Keratinocyte (primary cell): ENCODE data around the gene PEDS1. TPM values are rescaled to one million over a fixed set of nuclear protein-coding genes. Genes with fewer than 3 reads are reported as not detected.

ENCODE experiments used
- DNase-seq: peaks from one replicate; pipeline ENCODE4 v3.0.0-alpha.2; 2011; ENCODE audit warnings: low read depth, missing footprints, low spot score
- FAIRE-seq: peaks from 2 replicates; lab custom pipeline; 2011; peaks lifted over from hg19 to GRCh38; lab: Jason Lieb, UNC
- H2AFZ ChIP-seq: 2 replicates; pipeline ENCODE4 v1.6.0; 2012; ENCODE audit warnings: low read length, control low read depth, inconsistent platforms; ENCODE audit not compliant: control insufficient read depth
- H3K27ac ChIP-seq: 2 replicates; pipeline ENCODE4 v1.5.1; 2011; ENCODE audit warnings: low read length; ENCODE audit not compliant: control insufficient read depth, insufficient read depth
- H3K27me3 ChIP-seq: 3 replicates; pipeline ENCODE4 v1.6.0; 2011; ENCODE audit warnings: low read length; ENCODE audit not compliant: control insufficient read depth, insufficient read depth; ENCODE audit errors: extremely low read depth
- H3K36me3 ChIP-seq, 2 experiments: 2 replicates in 1 of 2; 3 replicates in 1 of 2; pipeline ENCODE4 v1.5.1; 2011; ENCODE audit warnings: low read length in 2 of 2, mild to moderate bottlenecking in 1 of 2; ENCODE audit not compliant: control insufficient read depth in 2 of 2, insufficient read depth in 2 of 2; ENCODE audit errors: extremely low read depth in 1 of 2
- H3K4me1 ChIP-seq: 3 replicates; pipeline ENCODE4 v1.5.1; 2011; ENCODE audit warnings: low read length; ENCODE audit not compliant: control insufficient read depth, insufficient read depth; ENCODE audit errors: extremely low read depth
- H3K4me2 ChIP-seq: 3 replicates; pipeline ENCODE4 v1.6.0; 2011; ENCODE audit warnings: low read depth, low read length; ENCODE audit not compliant: control insufficient read depth, insufficient read depth; ENCODE audit errors: extremely low read depth
- H3K4me3 ChIP-seq, 3 experiments: fragments of 200-600 bp in 1 of 3; sonication (generic) in 1 of 3; 2 replicates in 2 of 3; 3 replicates in 1 of 3; pipeline ENCODE4 v1.5.1; 2011 to 2016; ENCODE audit warnings: low read length in 3 of 3, mild to moderate bottlenecking in 3 of 3, control low read depth in 2 of 3, inconsistent platforms in 1 of 3, low read depth in 1 of 3, mixed read lengths in 1 of 3, mixed run types in 1 of 3, moderate library complexity in 1 of 3; ENCODE audit not compliant: control insufficient read depth in 2 of 3, insufficient read depth in 2 of 3; ENCODE audit errors: extremely low read depth in 1 of 3
- H3K79me2 ChIP-seq: 2 replicates; pipeline ENCODE4 v1.6.0; 2012; ENCODE audit warnings: low read length; ENCODE audit not compliant: control insufficient read depth, insufficient read depth
- H3K9ac ChIP-seq: 3 replicates; pipeline ENCODE4 v1.6.0; 2011; ENCODE audit warnings: low read length; ENCODE audit not compliant: control insufficient read depth, insufficient read depth; ENCODE audit errors: extremely low read depth
- H3K9me1 ChIP-seq: 3 replicates; pipeline ENCODE4 v1.6.0; 2011; ENCODE audit warnings: low read length; ENCODE audit not compliant: control insufficient read depth, insufficient read depth; ENCODE audit errors: extremely low read depth
- H3K9me3 ChIP-seq: 2 replicates; pipeline ENCODE4 v1.5.1; 2012; ENCODE audit warnings: low read depth, low read length; ENCODE audit not compliant: control insufficient read depth
- H4K20me1 ChIP-seq: 3 replicates; pipeline ENCODE4 v1.6.0; 2011; ENCODE audit warnings: low read length; ENCODE audit not compliant: control insufficient read depth, insufficient read depth; ENCODE audit errors: extremely low read depth
- EZH2 ChIP-seq: IDR thresholded peaks from one replicate; pipeline ENCODE4 v1.6.1; 2012; ENCODE audit warnings: inconsistent platforms, mild to moderate bottlenecking, low read length, moderate library complexity
- dilution Hi-C: fragments of 300-500 bp; cut with MboI; formaldehyde crosslinking; loops from one replicate; pipeline ENCODE4 v1.7.0; 2020; ENCODE audit warnings: low sequenced_read_pairs; ENCODE audit not compliant: extremely low pct_ligation_motif_present
- polyA plus RNA-seq, 5 experiments: library from polyadenylated mRNA; depleted of rRNA in 3 of 5; stranded (reverse) in 3 of 5; stranded (forward) in 1 of 5; unstranded in 1 of 5; fragments of >200 nt; gene quantifications; 1 replicate in 1 of 5; 2 replicates in 3 of 5; 3 replicates in 1 of 5; pipeline versions ENCODE4 v1.2.1 to v1.2.3, GENCODE V29; 2011 to 2012; ENCODE audit warnings: missing spikeins in 2 of 5, low read depth in 1 of 5, low replicate concordance in 1 of 5
- TF ChIP-seq, protein P1 (sequence below), 3 experiments: IDR thresholded peaks in 1 of 3; conservative IDR thresholded peaks in 1 of 3; optimal IDR thresholded peaks in 1 of 3; 2 replicates in 2 of 3; 3 replicates in 1 of 3; pipeline versions ENCODE3 to v1.5.1; 2011; ENCODE audit warnings: low read length in 3 of 3, mild to moderate bottlenecking in 3 of 3, moderate library complexity in 2 of 3, control low read depth in 1 of 3, inconsistent platforms in 1 of 3; ENCODE audit not compliant: insufficient read depth in 2 of 3; ENCODE audit errors: extremely low read depth in 1 of 3

PEDS1 gene
- polyA plus RNA-seq, 1 donor (not counting 4 experiments of a cell fraction or from before 2014, with no cell fraction given): 48.7 TPM

- H3K79me2 ChIP-seq: peaks cover 6% of the 10 kb centered on the region
- no peak for TF ChIP-seq EZH2
- TF ChIP-seq, protein P1, sequence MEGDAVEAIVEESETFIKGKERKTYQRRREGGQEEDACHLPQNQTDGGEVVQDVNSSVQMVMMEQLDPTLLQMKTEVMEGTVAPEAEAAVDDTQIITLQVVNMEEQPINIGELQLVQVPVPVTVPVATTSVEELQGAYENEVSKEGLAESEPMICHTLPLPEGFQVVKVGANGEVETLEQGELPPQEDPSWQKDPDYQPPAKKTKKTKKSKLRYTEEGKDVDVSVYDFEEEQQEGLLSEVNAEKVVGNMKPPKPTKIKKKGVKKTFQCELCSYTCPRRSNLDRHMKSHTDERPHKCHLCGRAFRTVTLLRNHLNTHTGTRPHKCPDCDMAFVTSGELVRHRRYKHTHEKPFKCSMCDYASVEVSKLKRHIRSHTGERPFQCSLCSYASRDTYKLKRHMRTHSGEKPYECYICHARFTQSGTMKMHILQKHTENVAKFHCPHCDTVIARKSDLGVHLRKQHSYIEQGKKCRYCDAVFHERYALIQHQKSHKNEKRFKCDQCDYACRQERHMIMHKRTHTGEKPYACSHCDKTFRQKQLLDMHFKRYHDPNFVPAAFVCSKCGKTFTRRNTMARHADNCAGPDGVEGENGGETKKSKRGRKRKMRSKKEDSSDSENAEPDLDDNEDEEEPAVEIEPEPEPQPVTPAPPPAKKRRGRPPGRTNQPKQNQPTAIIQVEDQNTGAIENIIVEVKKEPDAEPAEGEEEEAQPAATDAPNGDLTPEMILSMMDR (optimal IDR thresholded peaks at IDR 0.05 in 1 of 3, IDR thresholded peaks at IDR 0.05 in 1 of 3, conservative IDR thresholded peaks at IDR 0.05 in 1 of 3; ENCODE audit: extremely low read depth in 1 of 3, insufficient read depth in 2 of 3, low read length in 3 of 3): no peak
- H3K4me3 ChIP-seq: no peak overlapping the region
- dilution Hi-C loops: no loop called here
- DNase-seq (no peak), FAIRE-seq (no peak)
- H3K4me2 ChIP-seq: no peak overlapping the region
- H3K4me1 ChIP-seq: peaks cover 8% of the 10 kb centered on the region
- H4K20me1 ChIP-seq: peaks cover 14% of the 10 kb centered on the region
- H3K9ac ChIP-seq: no peak overlapping the region
- H2AFZ ChIP-seq: no peak overlapping the region
- no peaks in the 10 kb centered on the region for H3K9me3 ChIP-seq
- no peaks in the 10 kb centered on the region for H3K9me1 ChIP-seq
- H3K27me3 ChIP-seq: no peaks in the 10 kb centered on the region
- H3K36me3 ChIP-seq: peaks cover 0 to 7% of the 10 kb centered on the region in 2 experiments
- no peak overlapping the region for H3K27ac ChIP-seq
Observed at GRCh38 chr20:50198716-50199115, 45.2 kb upstream of the PEDS1 start.

DNA sequence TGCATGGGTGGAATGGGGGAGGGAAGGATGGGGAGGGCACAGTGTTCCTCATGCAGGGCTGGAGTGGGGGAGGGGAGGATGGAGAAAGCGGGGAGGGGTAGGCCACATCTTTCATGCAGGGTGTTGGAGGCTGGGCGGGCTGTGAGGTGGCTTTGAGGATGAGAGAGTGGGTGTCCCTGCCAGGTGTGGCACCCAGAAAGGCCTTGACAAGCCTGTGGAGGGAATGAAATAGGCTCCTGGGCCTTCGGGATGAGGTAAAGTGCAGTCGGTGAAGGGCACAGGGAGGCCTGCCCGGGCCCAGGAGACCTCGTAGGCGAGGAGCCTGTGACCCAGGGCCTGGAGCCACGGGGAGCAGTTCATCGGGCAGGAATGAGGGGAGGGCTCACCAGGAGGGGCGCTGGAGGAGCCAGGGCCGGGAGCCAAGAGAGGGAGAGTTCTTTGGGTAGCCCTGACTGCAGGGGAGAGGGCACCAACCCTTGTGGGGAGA lies 44.7 kb upstream of the PEDS1 start:
- no peak overlapping the region for H3K4me3 ChIP-seq
- no peaks in the 10 kb centered on the region for H3K27me3 ChIP-seq
- FAIRE-seq (no peak), DNase-seq (no peak)
- H3K4me2 ChIP-seq: no peak overlapping the region
- peaks cover 11% of the 10 kb centered on the region for H3K79me2 ChIP-seq
- H3K27ac ChIP-seq: no peak overlapping the region
- H3K4me1 ChIP-seq: peaks cover 12% of the 10 kb centered on the region
- no peaks in the 10 kb centered on the region for H3K9me3 ChIP-seq
- H3K9ac ChIP-seq: no peak overlapping the region
- no peak for TF ChIP-seq EZH2
- TF ChIP-seq, protein P1 (optimal IDR thresholded peaks at IDR 0.05 in 1 of 3, IDR thresholded peaks at IDR 0.05 in 1 of 3, conservative IDR thresholded peaks at IDR 0.05 in 1 of 3; ENCODE audit: extremely low read depth in 1 of 3, insufficient read depth in 2 of 3, low read length in 3 of 3): no peak
- dilution Hi-C loops: no loop called here
- peaks cover 0 to 11% of the 10 kb centered on the region in 2 experiments for H3K36me3 ChIP-seq
- H3K9me1 ChIP-seq: no peaks in the 10 kb centered on the region
- H4K20me1 ChIP-seq: peaks cover 18% of the 10 kb centered on the region
- no peak overlapping the region for H2AFZ ChIP-seq
